RWPE1 (cell line): ENCODE results near the gene PHLDA1.

ENCODE experiments used
- CTCF ChIA-PET: fragments of 350-600 bp; sonication (Branson Sonifier 250); formaldehyde crosslinking; extraction: SDS; loops from one replicate; lab custom pipeline; 2021; lab: Yijun Ruan, JAX
- POLR2A ChIA-PET: fragments of 400-600 bp; formaldehyde crosslinking; extraction: SDS; loops from one replicate; lab custom pipeline; 2020; ENCODE audit warnings: antibody characterized with exemption; ENCODE audit not compliant: low non-redundant PET; lab: Yijun Ruan, JAX
- DNase-seq: peaks from one replicate; pipeline ENCODE4 v3.0.0; 2012; ENCODE audit warnings: low spot score
- H3K27ac ChIP-seq: fragments of 450-650 bp; 2 replicates; pipeline ENCODE4 v1.5.1; 2017
- CTCF ChIP-seq: fragments of 450-650 bp; conservative IDR thresholded peaks from 2 replicates; pipeline ENCODE4 v1.5.1; 2017; ENCODE audit warnings: low read depth, mild to moderate bottlenecking

Gene PHLDA1

GRCh38 chr12:76007640-76008039 is 23.9 kb downstream of the PHLDA1 start:
- no peak for DNase-seq
- ChIA-PET CTCF (no interaction called here), POLR2A (no interaction called here)
- no peak overlapping the region for H3K27ac ChIP-seq
- TF ChIP-seq CTCF = no peak

GRCh38 chr12:76006028-76006925 is 25.3 kb downstream of the PHLDA1 start:
- CTCF ChIA-PET = interaction anchor here (0.6 kb wide), 2 partner anchors 9 to 20 kb away, joined by 3 to 6 read pairs; no protein-coding TSS in a partner anchor

GRCh38 chr12:76003355-76003638 is 28.3 kb downstream of the PHLDA1 start:
- no peak for DNase-seq
- H3K27ac ChIP-seq = no peak overlapping the region
- TF ChIP-seq CTCF = no peak
- ChIA-PET CTCF (interaction anchor here (0.6 to 1.2 kb wide), 2 partner anchors 14 to 169 kb away, joined by 3 to 4 read pairs; no protein-coding TSS in a partner anchor), POLR2A (no interaction called here)

More at GRCh38 chr12:76006028-76006925, 25.3 kb downstream of the PHLDA1 start:
- H3K27ac ChIP-seq = no peak overlapping the region
- TF ChIP-seq CTCF = no peak
- no peak for DNase-seq
- POLR2A ChIA-PET = no interaction called here

- CTCF ChIA-PET = interaction anchor here (1.2 kb wide), 1 partner anchor 13 kb away, joined by 4 read pairs; no protein-coding TSS in a partner anchor
- POLR2A ChIA-PET = interaction anchor here (0.6 kb wide), 1 partner anchor 53 kb away, joined by 3 read pairs; no protein-coding TSS in a partner anchor
- no peak for TF ChIP-seq CTCF
- DNase-seq = no peak
- H3K27ac ChIP-seq = no peak overlapping the region
Observed at GRCh38 chr12:76002598-76003354, 28.8 kb downstream of the PHLDA1 start.

GRCh38 chr12:75998292-75999063 is 33.1 kb downstream of the PHLDA1 start:
- no peak for TF ChIP-seq CTCF
- CTCF ChIA-PET = interaction anchor here (0.8 kb wide), 1 partner anchor 247 kb away, joined by 3 read pairs; no protein-coding TSS in a partner anchor
- POLR2A ChIA-PET = no interaction called here
- peak overlapping the region; percentile 73 for H3K27ac ChIP-seq
- peak; percentile 25 for DNase-seq
